GM12891 (cell line): ENCODE measurements around the gene MYH4.

Source experiments
- DNase-seq: peaks from one replicate; pipeline ENCODE4 v3.0.0; 2011; ENCODE audit warnings: low spot score; ENCODE audit not compliant: insufficient read length
- FAIRE-seq: peaks from 2 replicates; lab custom pipeline; 2011; peaks lifted over from hg19 to GRCh38; lab: Jason Lieb, UNC
- PAX5 ChIP-seq: IDR thresholded peaks from 2 replicates; pipeline ENCODE4 v1.6.1; 2011; ENCODE audit warnings: low read length, moderate library complexity, mild to moderate bottlenecking; ENCODE audit not compliant: insufficient read depth, severe bottlenecking
- POLR2A ChIP-seq: IDR thresholded peaks from 2 replicates; pipeline ENCODE4 v1.6.1; 2011; ENCODE audit warnings: low read depth, low read length, control low read depth
- POLR2AphosphoS5 ChIP-seq: IDR thresholded peaks from 2 replicates; pipeline ENCODE4 v1.6.1; 2011; ENCODE audit warnings: low read depth, low read length, control low read depth
- POU2F2 ChIP-seq: IDR thresholded peaks from 2 replicates; pipeline ENCODE4 v1.6.1; 2011; ENCODE audit warnings: low read depth, mild to moderate bottlenecking, control low read depth, low read length, moderate library complexity
- SPI1 ChIP-seq: IDR thresholded peaks from 2 replicates; pipeline ENCODE4 v1.6.1; 2011; ENCODE audit warnings: low read depth, low read length, control low read depth
- TAF1 ChIP-seq: IDR thresholded peaks from 2 replicates; pipeline ENCODE4 v1.6.1; 2011; ENCODE audit warnings: low read depth, low read length, control low read depth

The MYH4 gene

DNA sequence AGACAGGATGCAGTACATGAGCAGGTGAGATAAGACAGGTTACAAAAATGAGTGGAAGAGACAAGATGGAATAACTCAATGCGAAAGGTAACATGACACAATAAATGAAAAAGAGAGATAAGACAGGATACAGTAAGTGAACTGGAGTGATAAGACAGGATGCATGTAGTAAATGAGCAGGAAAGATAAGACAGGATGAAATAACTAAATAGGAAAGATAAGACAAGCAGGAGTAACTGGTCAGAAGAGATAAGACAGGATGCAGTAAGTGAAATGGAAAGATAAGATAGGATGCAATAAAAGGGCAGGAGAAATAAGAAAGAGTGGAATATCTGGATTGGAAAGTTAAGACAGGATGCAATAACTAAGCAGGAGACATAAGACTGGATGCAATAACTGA, 8.3 kb upstream of the MYH4 start:
- no peak for FAIRE-seq

DNA sequence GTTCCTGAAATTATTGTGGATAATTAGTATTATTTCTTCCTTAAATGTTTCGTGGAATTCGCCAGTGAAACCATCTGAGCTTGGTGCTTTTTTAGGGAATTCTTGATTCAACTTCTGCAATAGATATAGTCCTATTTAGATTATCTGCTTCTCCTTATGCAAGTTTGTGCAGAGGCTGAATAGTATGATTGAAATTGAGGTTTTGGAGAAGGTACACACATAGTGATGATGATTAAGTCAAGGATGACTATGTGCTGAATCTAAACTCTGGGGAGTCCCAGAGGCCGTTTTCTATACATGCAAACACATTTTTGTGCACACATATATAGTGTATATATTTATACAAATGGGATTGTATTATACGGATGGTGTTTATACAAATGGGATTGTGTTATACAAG, 5.2 kb upstream of the MYH4 start:
- FAIRE-seq (no peak), DNase-seq (no peak)
- TF ChIP-seq PAX5 (no peak), POLR2A (no peak), TAF1 (no peak), POU2F2 (no peak), POLR2AphosphoS5 (no peak), SPI1 (no peak)

More for the DNA sequence above, 8.3 kb upstream of the MYH4 start:
- DNase-seq = no peak
- TF ChIP-seq TAF1 (no peak), POLR2AphosphoS5 (no peak), POLR2A (no peak), SPI1 (no peak), POU2F2 (no peak)

DNA sequence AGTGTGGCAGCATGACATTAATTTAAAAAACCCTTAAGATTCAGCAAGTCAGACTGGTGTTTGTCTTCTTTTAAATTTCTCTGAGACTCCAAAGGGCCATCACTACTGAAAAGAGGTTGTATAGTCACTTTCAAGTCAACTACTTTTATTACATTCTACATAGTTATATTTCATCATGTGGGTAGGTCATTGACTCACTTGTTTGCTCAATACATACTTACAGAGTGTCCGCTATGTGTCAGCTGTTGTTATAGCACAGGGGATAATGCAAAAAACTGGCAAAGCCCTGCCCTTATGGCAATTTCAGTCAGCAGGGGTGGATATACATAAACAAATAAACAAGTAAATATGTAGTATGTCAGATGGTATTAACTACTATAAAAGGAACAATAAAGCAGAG, 2.5 kb upstream of the MYH4 start:
- no peak for FAIRE-seq
- DNase-seq = no peak
- TF ChIP-seq POLR2A (no peak), SPI1 (no peak), POU2F2 (no peak), PAX5 (no peak), POLR2AphosphoS5 (no peak), TAF1 (no peak)

DNA sequence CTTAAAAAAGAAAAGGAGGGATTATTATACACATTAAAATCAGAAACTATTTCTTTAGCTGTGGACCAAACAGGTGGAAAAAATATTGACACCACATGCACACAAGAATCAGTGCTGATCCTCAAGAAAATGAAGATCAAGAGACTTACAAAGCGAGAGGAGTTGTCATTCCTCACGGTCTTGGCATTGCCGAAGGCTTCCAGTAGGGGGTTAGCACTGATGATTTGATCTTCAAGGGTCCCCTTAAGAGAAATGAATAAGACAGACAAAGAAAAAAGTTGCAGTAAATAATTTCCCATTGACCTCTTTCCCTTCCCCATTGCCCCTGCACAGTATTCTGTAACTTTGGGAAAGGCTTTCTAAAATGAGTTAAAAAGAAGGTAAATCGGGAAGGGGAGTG, 6.0 kb downstream of the MYH4 start:
- DNase-seq = no peak
- TF ChIP-seq POLR2AphosphoS5 (no peak), TAF1 (no peak)
- FAIRE-seq = no peak

DNA sequence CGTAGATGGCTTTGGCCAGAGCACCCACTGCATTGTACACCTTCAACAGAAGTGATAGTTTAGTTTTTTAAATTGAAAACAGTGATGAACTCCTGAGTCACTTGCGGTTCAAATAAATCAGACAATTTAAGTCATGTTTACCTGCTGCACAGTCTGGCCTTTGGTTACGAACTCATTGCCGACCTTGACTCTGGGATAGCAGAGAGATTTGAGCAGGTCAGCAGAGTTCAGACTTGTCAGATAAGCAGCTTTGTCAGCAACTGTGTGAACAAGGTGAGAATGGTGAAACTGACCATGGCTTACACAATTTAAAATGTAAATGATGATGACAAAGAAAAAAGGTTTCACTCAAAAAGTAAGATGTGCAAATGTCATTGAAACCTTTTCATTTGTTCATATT, 9.3 kb downstream of the MYH4 start:
- TF ChIP-seq POLR2AphosphoS5 (no peak), POLR2A (no peak)
- FAIRE-seq = no peak
- DNase-seq = no peak

DNA sequence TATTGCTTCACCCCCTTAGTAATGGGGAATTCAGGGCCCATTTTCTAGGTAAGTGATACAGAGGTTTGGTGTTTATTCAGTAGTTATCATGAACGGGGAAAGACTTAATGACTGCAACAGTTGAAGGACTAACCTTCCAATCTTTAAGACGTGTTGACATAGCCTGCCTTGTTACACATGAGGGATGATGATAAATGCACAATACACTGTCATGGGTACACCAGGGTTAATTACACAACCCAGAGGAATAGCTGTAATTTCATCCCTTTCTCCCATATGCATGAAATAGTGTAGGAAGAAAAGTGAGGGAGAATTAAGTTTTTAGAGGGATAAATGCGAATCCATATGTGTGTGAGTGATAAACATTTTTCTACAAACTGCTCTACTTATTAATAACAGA, 10.7 kb downstream of the MYH4 start:
- FAIRE-seq (no peak), DNase-seq (no peak)
- TF ChIP-seq POLR2AphosphoS5 = no peak
- no peak for TF ChIP-seq POLR2A

DNA sequence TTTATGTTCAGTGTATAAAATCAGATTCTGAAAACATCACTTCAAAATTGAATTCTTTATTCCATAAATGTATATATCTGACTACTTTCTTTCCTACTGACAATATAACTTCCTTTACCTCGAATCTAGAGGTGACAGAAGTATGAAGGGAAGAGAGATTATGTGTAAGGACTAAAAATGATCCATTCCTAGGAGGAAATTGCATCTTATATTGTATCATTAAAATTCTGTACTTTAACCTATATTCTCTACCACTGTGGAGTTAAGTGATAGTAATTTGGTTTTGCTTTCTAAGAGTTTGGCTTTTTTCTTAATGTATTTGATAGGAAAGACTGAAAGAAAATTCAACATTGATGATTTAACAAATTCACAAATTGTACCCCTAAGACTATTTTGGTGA, 11.4 kb downstream of the MYH4 start:
- FAIRE-seq (no peak), DNase-seq (no peak)
- TF ChIP-seq POU2F2 (no peak), POLR2AphosphoS5 (no peak), TAF1 (no peak), PAX5 (no peak), POLR2A (no peak)

DNA sequence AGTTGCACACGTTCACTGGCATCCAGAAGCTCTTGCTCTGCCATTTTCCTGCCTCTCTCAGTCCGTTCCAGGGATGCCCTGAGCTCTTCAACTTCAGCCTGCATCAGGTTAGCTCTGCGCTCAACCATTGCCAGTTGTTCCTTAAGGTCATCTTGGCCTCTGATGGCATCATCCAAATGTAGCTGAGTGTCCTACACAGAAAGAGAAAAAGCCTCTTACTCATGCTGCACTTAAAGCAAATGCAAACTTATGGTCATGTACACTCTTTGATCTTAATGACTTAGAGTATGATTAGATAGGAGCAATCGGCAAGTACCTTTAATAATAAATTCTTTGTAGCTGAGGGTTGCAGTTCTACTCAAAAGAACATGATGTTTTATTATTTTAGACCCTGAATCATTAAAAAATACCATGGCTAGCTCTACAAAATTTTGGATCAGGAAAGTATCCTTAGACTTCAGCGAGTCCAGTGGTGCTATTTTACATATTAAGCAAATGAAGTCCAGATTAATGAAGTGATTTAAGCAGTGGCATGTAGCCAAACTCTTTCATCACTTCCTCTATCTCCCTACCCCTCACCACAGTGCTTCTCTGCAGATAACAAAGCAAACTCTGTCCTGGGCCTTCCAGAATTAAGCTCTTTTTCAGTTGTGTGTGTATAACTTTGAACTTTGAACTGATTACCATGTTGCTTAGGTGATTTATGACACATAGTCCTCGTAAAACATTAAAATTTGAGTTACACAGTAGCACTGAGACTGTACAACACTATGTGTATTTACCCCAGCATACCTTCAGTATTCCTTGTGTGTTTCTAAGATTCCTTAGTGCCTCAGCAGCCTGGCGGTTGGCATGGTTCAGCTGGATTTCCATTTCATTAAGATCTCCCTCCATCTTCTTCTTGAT, 22.1 kb downstream of the MYH4 start:
- DNase-seq (no peak), FAIRE-seq (no peak)
- no peak for TF ChIP-seq POLR2AphosphoS5
- no peak for TF ChIP-seq POU2F2

DNA sequence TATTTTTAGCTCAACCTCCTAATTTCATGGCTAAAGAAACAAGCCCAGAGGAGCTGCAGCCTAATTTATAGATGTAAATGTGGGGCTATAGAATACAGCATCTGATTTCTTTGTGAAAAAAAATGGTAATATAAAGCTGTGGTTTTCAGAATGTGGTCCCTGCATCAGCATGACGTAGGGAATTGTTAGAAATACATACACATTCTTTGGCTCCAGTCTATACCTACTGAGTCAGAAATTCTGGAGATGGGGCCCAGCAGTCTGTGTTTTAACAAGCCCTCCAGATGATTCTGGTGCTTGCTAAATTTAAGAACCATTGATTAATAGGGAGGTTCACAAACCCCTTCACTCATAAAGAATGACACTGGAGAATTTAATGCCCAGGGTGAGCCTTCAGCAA, 29.5 kb downstream of the MYH4 start:
- TF ChIP-seq PAX5 = no peak
- TF ChIP-seq POU2F2 = no peak
- no peak for TF ChIP-seq SPI1
- no peak for TF ChIP-seq POLR2A
- TF ChIP-seq POLR2AphosphoS5 = no peak
- TF ChIP-seq TAF1 = no peak
- FAIRE-seq (no peak), DNase-seq (no peak)

DNA sequence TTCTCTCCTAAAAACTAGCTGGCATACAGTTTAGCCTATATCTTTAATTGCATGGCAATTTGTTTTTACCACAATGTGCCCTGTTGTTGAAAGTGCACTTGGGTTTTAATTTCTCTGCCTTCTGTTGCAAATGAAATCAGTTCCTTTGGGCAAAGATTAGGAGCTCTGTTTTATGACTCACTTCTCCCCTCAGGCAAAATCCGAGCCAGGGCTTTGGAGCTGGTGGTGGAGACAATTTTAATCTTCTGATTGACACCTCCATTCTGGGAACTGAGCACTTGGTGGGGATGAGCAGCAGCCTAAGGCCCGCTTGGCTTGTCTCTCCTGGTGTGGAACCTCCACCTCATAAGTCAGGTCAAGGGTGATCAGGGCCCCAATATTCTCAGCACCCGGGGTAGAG, 34.3 kb downstream of the MYH4 start:
- no peak for DNase-seq
- FAIRE-seq = no peak
- TF ChIP-seq POLR2AphosphoS5 = no peak
- no peak for TF ChIP-seq SPI1
- TF ChIP-seq PAX5 = no peak
- no peak for TF ChIP-seq POU2F2
- no peak for TF ChIP-seq POLR2A
- TF ChIP-seq TAF1 = no peak

DNA sequence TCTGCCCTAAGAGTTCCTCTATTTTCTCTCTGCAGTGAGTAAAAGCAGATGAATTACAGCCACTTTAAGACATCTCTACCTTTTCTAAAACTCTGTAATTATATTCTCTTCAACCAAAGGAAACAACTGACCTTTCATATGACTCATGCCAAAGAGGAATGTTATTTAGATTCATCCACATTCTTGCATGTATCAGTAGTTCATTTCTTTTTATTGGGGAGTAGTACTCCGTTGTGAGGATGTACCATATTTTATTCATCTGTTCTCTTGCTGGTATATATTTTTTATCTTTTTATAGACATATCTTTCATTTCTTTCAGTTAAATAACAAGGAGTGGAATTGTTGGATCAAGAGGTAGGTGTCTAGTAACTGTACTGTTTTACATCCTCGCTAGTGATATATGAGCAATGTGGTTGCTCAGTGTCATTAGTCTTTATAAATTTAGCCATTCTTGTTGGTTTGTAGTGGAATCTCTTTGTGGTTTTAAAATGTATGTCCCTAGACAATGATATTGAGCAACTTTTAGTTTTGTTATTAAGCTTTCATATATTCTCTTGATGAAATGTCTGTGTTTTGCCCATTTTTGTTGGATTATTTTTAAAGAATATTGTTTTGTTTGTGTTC, 39.8 kb downstream of the MYH4 start:
- DNase-seq (no peak), FAIRE-seq (no peak)
- no peak for TF ChIP-seq POLR2AphosphoS5
- TF ChIP-seq SPI1 = no peak
- no peak for TF ChIP-seq POLR2A
- TF ChIP-seq POU2F2 = no peak
- TF ChIP-seq TAF1 = no peak
- no peak for TF ChIP-seq PAX5
